Measurements from ENCODE around the gene DRD1.
"Not testable (repeated sequence)": the region's sequence is repeated elsewhere in the genome, so short reads cannot be mapped to it uniquely, and the experiment has no call there.

The DRD1 gene

DNA sequence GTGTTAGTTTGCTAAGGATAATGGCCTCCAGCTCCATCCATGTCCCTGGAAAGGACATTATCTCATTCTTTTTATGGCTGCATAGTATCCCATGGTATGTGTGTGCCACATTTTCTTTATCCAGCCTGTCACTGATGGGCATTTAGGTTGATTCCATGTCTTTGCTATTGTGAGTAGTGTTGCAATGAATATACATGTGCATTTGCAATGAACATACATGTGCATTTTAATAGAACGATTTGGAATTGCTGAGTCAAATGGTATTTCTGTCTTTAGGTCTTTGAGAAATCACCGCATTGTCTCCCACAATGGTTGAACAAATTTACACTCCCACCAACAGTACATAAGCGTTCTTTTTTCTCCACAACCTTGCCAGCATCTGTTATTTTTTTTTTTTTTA, 37.7 kb downstream of the DRD1 start:
- Histone ChIP-seq H2AFZ (ENCODE audit: low read depth, low read length, severe bottlenecking) (no peak overlapping the region), H3K9me3 (ENCODE audit: insufficient read depth, low read length) (no peaks in the 10 kb centered on the region), H4K20me1 (ENCODE audit: low read depth, low read length) (no peaks in the 10 kb centered on the region), H3K9me2 (replicated peaks; ENCODE audit: insufficient read depth, low read length) (no peaks in the 10 kb centered on the region), H3K79me2 (ENCODE audit: insufficient read depth, low read length) (no peaks in the 10 kb centered on the region), H3K36me3 (ENCODE audit: low read length) (no peaks in the 10 kb centered on the region), H3K9ac (ENCODE audit: low read length) (no peak overlapping the region), H3F3A (ENCODE audit: insufficient read depth) (no peaks in the 10 kb centered on the region), H3K27me3 (ENCODE audit: low read length) (no peaks in the 10 kb centered on the region), H3K4me3 (ENCODE audit: insufficient read depth, low read length, poor library complexity, severe bottlenecking) (no peak overlapping the region), H3K27ac (ENCODE audit: low read depth, low read length) (no peak overlapping the region), H3K4me2 (ENCODE audit: low read depth, low read length, poor library complexity, severe bottlenecking) (no peak overlapping the region)
- TF ChIP-seq EZH2phosphoT487 (conservative IDR thresholded peaks at IDR 0.05; ENCODE audit: low read length): no peak
- no peak for TF ChIP-seq CTCF (IDR thresholded peaks at IDR 0.05; ENCODE audit: insufficient read depth, low read length, poor library complexity, severe bottlenecking)

DNA sequence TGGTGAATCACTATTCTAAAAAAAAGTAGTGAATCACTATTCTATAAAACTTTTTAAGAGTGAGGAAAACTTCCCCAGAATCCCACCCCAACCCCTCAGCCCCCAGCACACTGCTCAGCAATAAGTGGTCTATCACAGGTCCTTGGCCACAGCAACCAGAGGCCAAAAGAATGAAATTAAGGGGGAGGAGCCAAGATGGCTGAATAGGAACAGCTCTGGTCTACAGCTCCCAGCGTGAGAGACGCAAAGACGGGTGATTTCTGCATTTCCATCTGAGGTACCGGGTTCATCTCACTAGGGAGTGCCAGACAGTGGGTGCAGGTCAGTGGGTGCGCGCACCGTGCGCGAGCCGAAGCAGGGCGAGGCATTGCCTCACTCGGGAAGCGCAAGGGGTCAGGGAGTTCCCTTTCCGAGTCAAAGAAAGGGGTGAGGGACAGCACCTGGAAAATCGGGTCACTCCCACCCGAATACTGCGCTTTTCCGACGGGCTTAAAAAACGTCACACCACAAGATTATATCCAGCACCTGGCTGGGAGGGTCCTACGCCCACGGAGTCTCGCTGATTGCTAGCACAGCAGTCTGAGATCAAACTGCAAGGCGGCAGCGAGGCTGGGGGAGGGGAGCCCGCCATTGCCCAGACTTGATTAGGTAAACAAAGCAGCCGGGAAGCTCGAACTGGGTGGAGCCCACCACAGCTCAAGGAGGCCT, 46.2 kb downstream of the DRD1 start:
- H3K4me2 ChIP-seq (ENCODE audit: low read depth, low read length, poor library complexity, severe bottlenecking); H3K36me3 ChIP-seq (ENCODE audit: low read length); H3K9ac ChIP-seq (ENCODE audit: low read length); H3K79me2 ChIP-seq (ENCODE audit: insufficient read depth, low read length); H4K20me1 ChIP-seq (ENCODE audit: low read depth, low read length); H3F3A ChIP-seq (ENCODE audit: insufficient read depth); H3K9me2 ChIP-seq (replicated peaks; ENCODE audit: insufficient read depth, low read length); H3K27me3 ChIP-seq (ENCODE audit: low read length); H3K4me3 ChIP-seq (ENCODE audit: insufficient read depth, low read length, poor library complexity, severe bottlenecking); H3K27ac ChIP-seq (ENCODE audit: low read depth, low read length); H2AFZ ChIP-seq (ENCODE audit: low read depth, low read length, severe bottlenecking); H3K9me3 ChIP-seq (ENCODE audit: insufficient read depth, low read length): not testable (repeated sequence)

DNA sequence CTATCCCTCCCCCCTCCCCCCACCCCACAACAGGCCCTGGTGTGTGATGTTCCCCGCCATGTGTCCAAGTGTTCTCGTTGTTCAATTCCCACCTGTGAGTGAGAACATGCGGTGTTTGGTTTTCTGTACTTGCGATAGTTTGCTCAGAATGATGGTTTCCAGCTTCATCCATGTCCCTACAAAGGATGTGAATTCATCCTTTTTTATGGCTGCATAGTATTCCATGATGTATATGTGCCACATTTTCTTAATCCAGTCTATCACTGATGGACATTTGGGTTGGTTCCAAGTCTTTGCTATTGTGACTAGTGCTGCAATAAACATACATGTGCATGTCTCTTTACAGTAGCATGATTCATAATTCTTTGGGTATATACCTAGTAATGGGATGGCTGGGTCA, 48.6 kb downstream of the DRD1 start:
- H3K4me2 ChIP-seq (ENCODE audit: low read depth, low read length, poor library complexity, severe bottlenecking); H3K9me3 ChIP-seq (ENCODE audit: insufficient read depth, low read length); H3F3A ChIP-seq (ENCODE audit: insufficient read depth); H3K4me3 ChIP-seq (ENCODE audit: insufficient read depth, low read length, poor library complexity, severe bottlenecking); H3K27me3 ChIP-seq (ENCODE audit: low read length); H3K36me3 ChIP-seq (ENCODE audit: low read length); H3K27ac ChIP-seq (ENCODE audit: low read depth, low read length); H3K9ac ChIP-seq (ENCODE audit: low read length); H4K20me1 ChIP-seq (ENCODE audit: low read depth, low read length); H2AFZ ChIP-seq (ENCODE audit: low read depth, low read length, severe bottlenecking); H3K9me2 ChIP-seq (replicated peaks; ENCODE audit: insufficient read depth, low read length); H3K79me2 ChIP-seq (ENCODE audit: insufficient read depth, low read length): not testable (repeated sequence)

- no peak overlapping the region for H3K9ac ChIP-seq (ENCODE audit: low read length)
- no peaks in the 10 kb centered on the region for H3K79me2 ChIP-seq (ENCODE audit: insufficient read depth, low read length)
- H3K9me3 ChIP-seq (ENCODE audit: insufficient read depth, low read length): no peaks in the 10 kb centered on the region
- no peaks in the 10 kb centered on the region for H3K36me3 ChIP-seq (ENCODE audit: low read length)
- H3F3A ChIP-seq (ENCODE audit: insufficient read depth): no peaks in the 10 kb centered on the region
- no peak overlapping the region for H2AFZ ChIP-seq (ENCODE audit: low read depth, low read length, severe bottlenecking)
- H3K4me3 ChIP-seq (ENCODE audit: insufficient read depth, low read length, poor library complexity, severe bottlenecking): no peak overlapping the region
- TF ChIP-seq EZH2phosphoT487 (conservative IDR thresholded peaks at IDR 0.05; ENCODE audit: low read length) (no peak), CTCF (IDR thresholded peaks at IDR 0.05; ENCODE audit: insufficient read depth, low read length, poor library complexity, severe bottlenecking) (no peak)
- H3K27ac ChIP-seq (ENCODE audit: low read depth, low read length): no peak overlapping the region
- H3K4me2 ChIP-seq (ENCODE audit: low read depth, low read length, poor library complexity, severe bottlenecking): no peak overlapping the region
- H3K9me2 ChIP-seq (replicated peaks; ENCODE audit: insufficient read depth, low read length): no peaks in the 10 kb centered on the region
- no peaks in the 10 kb centered on the region for H3K27me3 ChIP-seq (ENCODE audit: low read length)
- no peaks in the 10 kb centered on the region for H4K20me1 ChIP-seq (ENCODE audit: low read depth, low read length)
Observed at GRCh38 chr5:175394601-175395000, 49.4 kb downstream of the DRD1 start.
